NOMO-1 treated with dmso at 0.1 percent for 144 hours (cell line): Measurements from ENCODE around the gene UBASH3B.
A peak's percentile ranks its signal among the peaks of the same experiment; 100 is the strongest.

Experiments
- DNase-seq: peaks from one replicate; lab custom pipeline; 2025; ENCODE audit not compliant: unreplicated experiment; lab: John Stamatoyannopoulos, UW

UBASH3B gene

GRCh38 chr11:122781378-122782195, 126.1 kb downstream of the UBASH3B start:
- DNase-seq: no peak

GRCh38 chr11:122782222-122782621, 126.7 kb downstream of the UBASH3B start:
- DNase-seq: no peak

- no peak for DNase-seq
Measured at GRCh38 chr11:122784325-122784955, 128.9 kb downstream of the UBASH3B start.

GRCh38 chr11:122785031-122785541, 129.6 kb downstream of the UBASH3B start:
- no peak for DNase-seq

- no peak for DNase-seq
Measured at GRCh38 chr11:122786896-122787295, 131.4 kb downstream of the UBASH3B start.

GRCh38 chr11:122788781-122789535, 133.4 kb downstream of the UBASH3B start:
- DNase-seq: no peak

GRCh38 chr11:122789907-122790306, 134.4 kb downstream of the UBASH3B start:
- DNase-seq: no peak

GRCh38 chr11:122791411-122791810, 135.9 kb downstream of the UBASH3B start:
- no peak for DNase-seq

GRCh38 chr11:122791836-122792235, 136.3 kb downstream of the UBASH3B start:
- no peak for DNase-seq

- no peak for DNase-seq
Measured at GRCh38 chr11:122793515-122793914, 138.0 kb downstream of the UBASH3B start.

- DNase-seq: no peak
Measured at GRCh38 chr11:122795307-122795706, 139.8 kb downstream of the UBASH3B start.

GRCh38 chr11:122796128-122796717, 140.7 kb downstream of the UBASH3B start:
- peak; percentile 3 for DNase-seq

GRCh38 chr11:122797651-122798050, 142.1 kb downstream of the UBASH3B start:
- no peak for DNase-seq

- peak; percentile 6 for DNase-seq
Measured at GRCh38 chr11:122799406-122800105, 144.0 kb downstream of the UBASH3B start.

- no peak for DNase-seq
Measured at GRCh38 chr11:122802876-122803275, 147.4 kb downstream of the UBASH3B start.

- no peak for DNase-seq
Measured at GRCh38 chr11:122803306-122803705, 147.8 kb downstream of the UBASH3B start.

GRCh38 chr11:122803716-122804115, 148.2 kb downstream of the UBASH3B start:
- no peak for DNase-seq

- no peak for DNase-seq
Measured at GRCh38 chr11:122804161-122804560, 148.6 kb downstream of the UBASH3B start.

GRCh38 chr11:122804796-122805195, 149.3 kb downstream of the UBASH3B start:
- no peak for DNase-seq

- no peak for DNase-seq
Measured at GRCh38 chr11:122807731-122808477, 152.4 kb downstream of the UBASH3B start.
